HG02678 (cell line): ENCODE results near the gene TBC1D16.

Experiments
- ATAC-seq: cut with Tn5 transposase; IDR thresholded peaks from one replicate; pipeline ENCODE4 v1.9.1; 2021; ENCODE audit warnings: mild to moderate bottlenecking, moderate library complexity; ENCODE audit not compliant: unreplicated experiment

TBC1D16 gene

DNA sequence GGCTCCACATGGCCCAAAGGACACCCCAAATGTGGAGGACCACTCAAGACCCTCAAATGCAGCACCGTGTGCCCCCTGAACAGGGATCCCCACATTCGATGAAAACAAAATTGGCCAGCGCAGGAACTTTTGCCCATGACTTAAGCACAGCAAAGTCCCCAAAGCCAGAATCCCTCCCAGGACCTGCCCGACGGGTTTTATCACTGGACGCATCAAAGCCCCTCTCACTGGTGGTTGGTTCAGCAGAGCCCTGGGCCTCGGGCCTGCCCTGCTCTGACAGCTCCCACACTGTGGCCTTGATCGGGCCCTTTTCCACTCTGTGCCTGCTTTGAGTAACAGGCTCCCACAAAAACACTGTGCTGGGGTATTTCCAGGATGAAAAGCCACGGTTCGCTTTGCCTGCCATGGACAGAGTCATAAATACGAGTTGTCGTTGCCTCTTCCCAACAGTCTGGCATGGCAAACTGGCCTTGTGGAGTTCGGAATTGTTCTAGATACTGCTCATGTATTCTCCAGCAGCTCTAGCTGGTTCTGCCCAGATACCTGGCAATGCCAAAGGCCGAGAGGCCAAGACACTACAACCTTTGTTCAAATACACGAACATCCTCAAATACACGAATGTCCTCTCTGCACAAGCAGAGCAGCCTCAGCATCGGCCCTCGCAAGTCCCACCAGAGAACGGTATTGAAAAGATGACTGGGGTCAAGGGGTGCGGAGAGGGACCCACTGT is 46.4 kb downstream of the TBC1D16 start:
- ATAC-seq: no peak

GRCh38 chr17:79988185-79988971 is 47.3 kb downstream of the TBC1D16 start:
- ATAC-seq: no peak

DNA sequence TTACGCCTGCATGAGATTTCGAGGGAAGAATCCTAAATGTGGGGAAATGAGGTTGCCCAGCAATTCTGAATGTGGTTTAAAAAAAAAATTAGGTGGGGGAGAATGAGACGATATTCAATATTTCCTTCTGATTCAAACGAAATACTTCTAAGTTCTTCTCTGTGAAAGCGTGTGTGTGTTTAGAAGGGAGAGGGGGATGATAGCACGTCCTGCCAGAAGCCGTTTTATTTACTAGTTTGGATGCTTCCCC is 47.8 kb downstream of the TBC1D16 start:
- no peak for ATAC-seq

- ATAC-seq: no peak
Measured at GRCh38 chr17:79987187-79987934, 48.3 kb downstream of the TBC1D16 start.

DNA sequence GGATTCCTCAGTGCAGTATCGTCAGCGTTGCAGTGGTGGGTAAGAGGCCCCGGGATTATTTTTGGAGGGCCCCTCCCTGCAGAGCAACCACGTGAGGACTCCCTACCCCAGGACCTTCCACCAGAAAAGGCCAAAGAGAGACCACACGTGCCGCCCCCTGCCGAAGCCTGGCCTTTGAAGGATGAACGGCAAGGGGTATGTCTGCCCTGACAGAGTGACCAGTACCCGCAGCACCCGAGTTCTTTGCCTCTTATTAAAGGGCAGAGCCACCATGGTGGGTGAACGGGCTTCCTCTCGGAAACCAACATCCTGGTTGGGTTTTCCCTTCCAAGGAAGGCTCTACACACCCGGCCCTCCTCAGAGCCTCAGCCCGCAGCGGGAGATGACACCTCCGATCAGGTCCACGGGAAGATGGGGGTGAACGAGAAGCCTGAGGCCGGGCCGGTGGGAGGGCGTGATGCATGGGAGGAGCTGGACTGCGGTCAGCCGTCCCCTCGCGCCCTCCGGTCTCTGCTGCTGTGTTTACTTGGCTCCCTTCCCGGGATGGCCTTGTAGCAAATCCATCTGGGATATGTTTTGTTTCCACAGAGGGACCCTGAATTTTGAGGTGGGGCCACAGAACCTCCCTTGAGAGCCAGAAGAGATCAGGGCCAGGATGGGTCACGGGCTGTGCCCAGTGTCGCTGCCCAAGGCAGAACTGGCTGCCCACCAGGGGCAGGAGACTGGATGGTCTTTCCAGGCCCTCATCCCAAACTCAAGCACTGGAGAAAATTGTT is 49.1 kb downstream of the TBC1D16 start:
- no peak for ATAC-seq

DNA sequence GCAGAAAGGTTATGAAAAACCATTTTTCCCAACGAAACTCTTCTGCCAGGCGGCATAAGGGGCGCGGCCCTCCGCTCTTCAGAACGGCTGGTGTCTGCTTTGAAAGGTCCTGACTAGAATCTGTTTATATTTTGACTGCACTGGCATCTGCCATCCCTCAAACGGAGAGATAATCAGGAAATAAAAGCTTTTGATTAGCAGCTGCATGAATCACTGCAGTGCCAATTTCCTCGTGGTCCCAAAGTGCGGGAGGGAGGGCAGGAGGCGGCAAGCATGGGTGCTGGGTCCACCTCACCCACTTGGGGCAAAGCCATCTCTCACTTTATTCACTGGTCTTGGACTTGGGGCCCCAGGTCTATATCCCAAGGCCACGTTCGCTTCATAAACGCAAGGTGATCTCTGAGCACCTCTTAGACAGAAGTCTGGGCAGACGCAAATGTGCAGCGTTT is 49.7 kb downstream of the TBC1D16 start:
- ATAC-seq: no peak

- ATAC-seq: no peak
Measured at GRCh38 chr17:79985361-79985942, 50.2 kb downstream of the TBC1D16 start.

DNA sequence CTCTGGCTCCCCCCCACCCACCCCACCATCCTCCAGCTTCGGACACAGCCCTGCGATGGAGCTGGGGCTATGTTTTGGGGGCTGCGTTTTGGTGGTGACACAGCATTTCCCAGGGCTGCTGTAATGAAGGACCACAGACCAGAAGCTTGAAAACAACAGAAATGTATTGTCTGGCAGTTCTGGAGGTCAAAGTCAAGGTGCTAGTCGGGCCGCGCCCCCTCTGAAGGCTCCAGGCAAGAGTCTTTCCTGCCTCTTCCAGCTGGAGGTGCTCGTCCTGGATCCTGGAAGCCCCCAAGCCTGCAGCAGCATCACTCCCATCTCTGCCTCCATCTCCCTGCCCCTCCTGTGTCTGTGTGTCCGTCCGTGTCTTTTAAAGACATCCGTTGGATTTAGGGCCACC is 50.8 kb downstream of the TBC1D16 start:
- ATAC-seq: no peak

DNA sequence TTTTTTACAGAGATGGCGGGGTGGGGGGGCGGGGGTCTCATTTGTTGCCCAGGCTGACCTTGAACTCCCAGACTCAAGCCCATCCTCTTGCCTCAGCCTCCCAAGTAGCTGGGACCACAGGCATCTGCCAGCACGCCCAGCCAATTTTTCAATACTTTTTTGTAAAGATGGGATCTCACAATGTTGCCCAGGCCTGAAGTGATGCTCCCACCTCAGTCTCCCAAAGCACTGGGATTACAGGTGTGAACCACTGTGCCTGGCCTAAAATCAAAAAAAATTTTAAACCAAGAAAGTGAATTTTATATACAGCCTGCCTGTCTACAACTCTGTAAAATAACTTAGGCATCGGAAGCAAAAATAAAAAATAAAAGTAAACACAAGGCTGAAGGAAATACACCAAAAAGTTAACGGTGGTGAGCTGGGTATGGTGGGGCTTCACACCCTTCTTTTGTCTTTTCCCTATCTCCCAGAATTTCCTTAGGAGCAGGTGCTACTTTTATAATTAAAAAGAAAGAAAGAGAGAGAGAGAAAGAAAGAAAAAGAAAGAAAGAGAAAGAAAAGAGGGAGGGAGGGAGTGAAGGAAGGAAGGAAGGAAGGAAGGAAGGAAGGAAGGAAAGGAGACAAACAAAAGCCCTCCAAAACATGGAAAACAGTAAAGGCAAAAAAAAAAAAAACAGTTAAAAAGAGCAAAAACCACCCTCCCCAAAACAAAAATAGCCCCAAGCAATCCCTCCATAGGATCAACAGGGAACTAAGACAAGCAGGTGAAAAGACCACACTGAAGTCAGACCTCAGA is 51.4 kb downstream of the TBC1D16 start:
- ATAC-seq: no peak

GRCh38 chr17:79983456-79983855 is 52.2 kb downstream of the TBC1D16 start:
- ATAC-seq: no peak

GRCh38 chr17:79982986-79983385 is 52.7 kb downstream of the TBC1D16 start:
- ATAC-seq: no peak

- no peak for ATAC-seq
Measured at GRCh38 chr17:79981661-79982101, 54.0 kb downstream of the TBC1D16 start.

GRCh38 chr17:79981090-79981489 is 54.6 kb downstream of the TBC1D16 start:
- no peak for ATAC-seq

DNA sequence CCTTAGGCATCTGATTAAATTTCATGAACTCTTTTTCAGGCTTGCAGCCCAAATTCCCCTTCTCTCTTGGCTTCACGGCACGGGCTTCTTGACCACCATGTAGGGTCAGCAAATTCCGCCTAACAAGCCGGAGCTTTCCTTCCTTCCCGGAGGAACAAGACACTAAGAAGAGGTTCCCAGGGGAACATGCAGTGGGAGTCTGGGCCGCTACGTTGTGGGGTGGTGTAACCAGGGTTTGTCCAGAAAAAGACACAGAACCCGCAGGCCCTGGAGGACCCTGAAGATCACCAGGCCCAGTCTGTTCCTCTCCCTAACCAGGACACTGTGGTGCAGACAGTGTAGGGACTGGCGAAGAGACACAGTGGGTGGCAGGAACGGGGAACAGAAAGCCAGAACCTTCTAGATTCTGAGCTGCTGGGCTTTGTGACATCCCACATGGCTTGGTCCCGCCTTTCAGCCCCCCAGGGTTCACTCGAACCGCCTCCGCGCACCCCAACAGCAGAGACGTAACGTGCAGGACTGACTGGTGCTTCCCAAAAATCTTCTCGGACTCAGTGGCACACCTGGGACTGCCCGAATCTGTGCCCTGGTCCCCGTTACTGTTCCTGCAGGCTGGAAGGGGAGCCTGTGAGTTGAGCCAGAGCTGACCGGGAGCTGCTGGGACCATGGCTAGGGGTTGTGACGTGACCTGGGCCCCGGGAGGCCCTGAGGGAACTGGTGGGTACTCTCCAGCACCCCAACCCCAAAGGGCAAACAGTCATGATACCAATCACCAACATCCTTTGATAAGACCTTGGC is 55.2 kb downstream of the TBC1D16 start:
- no peak for ATAC-seq

DNA sequence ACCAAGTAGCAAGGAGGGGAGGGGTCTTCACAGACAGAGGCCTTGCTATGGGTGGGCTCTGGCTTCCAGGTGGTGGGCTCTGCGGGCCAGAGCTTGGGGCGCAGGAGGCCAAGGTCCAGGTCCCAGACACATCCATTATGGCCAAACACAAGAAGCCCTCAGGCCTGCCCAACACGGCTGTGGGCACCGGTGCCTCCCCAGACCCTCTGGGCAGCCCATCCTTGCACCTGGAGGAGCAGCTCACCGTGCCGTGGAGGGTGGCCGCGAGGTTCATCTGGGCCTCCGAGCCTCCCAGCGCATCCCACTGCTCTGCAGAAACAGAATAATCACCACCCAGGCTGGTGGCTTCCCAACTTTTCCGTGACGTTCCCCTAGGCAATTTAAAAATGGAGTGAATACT is 55.9 kb downstream of the TBC1D16 start:
- ATAC-seq: no peak

GRCh38 chr17:79979221-79979741 is 56.4 kb downstream of the TBC1D16 start:
- no peak for ATAC-seq

GRCh38 chr17:79978548-79978855 is 57.2 kb downstream of the TBC1D16 start:
- no peak for ATAC-seq

DNA sequence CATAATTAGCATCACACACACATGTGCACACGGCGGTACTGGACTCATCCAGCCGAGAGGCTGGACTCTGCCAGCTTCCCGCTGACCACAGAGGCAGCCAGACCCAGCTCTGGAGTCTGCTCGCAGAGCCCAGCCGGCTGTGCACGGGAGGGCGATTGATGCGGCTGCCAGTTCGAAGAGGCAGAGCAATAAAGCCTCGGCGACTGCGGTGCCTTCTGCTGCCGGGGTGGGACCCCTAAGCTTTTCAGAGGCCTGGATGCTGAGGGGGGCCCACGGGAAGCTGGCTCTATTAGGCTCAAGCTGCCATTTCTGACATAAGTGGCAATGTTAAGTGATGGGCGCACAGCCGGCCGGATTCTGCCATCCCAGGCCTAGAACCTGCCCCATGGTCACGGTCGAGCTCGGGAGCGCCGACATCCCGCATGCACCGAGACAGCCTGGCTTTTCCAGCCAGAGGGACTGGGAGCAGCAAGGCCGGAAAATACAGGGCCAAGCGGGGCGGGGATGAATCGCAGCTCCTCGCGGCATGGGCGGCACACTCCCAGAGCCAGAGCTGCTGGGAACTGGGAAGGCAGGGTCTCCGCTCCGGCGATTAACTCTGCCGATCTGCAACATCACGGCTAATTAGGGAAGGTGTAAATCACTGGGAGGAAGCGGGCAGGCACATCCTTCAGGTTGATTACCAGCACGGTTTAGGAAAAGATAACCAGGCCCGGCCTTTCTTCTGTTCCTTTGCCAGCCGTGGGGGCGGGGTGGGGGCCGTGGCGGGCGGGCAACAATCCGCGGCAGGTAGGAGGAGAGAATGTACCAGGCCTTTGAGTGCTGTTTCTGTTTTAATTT is 57.7 kb downstream of the TBC1D16 start:
- ATAC-seq: no peak
